ENCODE measurements around the gene HSF5. TPM values are rescaled to one million over a fixed set of nuclear protein-coding genes. Genes with fewer than 3 reads are reported as not detected.

HSF5 gene
- polyA plus RNA-seq, 3 donors, result 0.07 TPM; not detected in 2

GRCh38 chr17:58493506-58493905, 5.3 kb upstream of the HSF5 start:
- WGBS (ENCODE audit: insufficient coverage), result no CpG with 5 or more reads among the region's 4 CpGs
- Histone ChIP-seq H3K27me3 (ENCODE audit: control insufficient read depth in 2 of 2, insufficient read depth in 2 of 2, low read length in 2 of 2) (no peaks in the 10 kb centered on the region), H2AFZ (ENCODE audit: insufficient read depth, low read depth, low read length, poor library complexity, severe bottlenecking) (no peak overlapping the region), H3K9me3 (replicated peaks in 1 of 2; ENCODE audit: control insufficient read depth in 1 of 2, insufficient read depth in 1 of 2, low read length in 2 of 2) (no peaks in the 10 kb centered on the region), H4K20me1 (ENCODE audit: insufficient read depth, low read length) (peaks cover 12% of the 10 kb centered on the region), H3K27ac (ENCODE audit: low read depth in 1 of 2, low read length in 2 of 2) (no peak overlapping the region), H3K4me3 (replicated peaks in 1 of 3; ENCODE audit: low read depth in 2 of 3, low read length in 3 of 3) (no peak overlapping the region), H3K79me2 (ENCODE audit: insufficient read depth, low read length) (no peaks in the 10 kb centered on the region), H3K9ac (ENCODE audit: insufficient read depth, low read length, poor library complexity, severe bottlenecking) (peak overlapping the region; percentile 19), H3K4me1 (ENCODE audit: control insufficient read depth in 1 of 2, insufficient read depth in 2 of 2, low read length in 2 of 2) (peaks cover 0 to 5% of the 10 kb centered on the region in 2 donors), H3K36me3 (replicated peaks in 1 of 2; ENCODE audit: control insufficient read depth in 1 of 2, insufficient read depth in 2 of 2, low read length in 2 of 2) (peaks cover 88 to 98% of the 10 kb centered on the region in 2 donors), H3K4me2 (replicated peaks; ENCODE audit: extremely low read depth, low read length, poor library complexity, severe bottlenecking) (no peak overlapping the region)
- Mint-ChIP-seq H3K27me3 (ENCODE audit: low read depth in 3 of 3) (peaks cover under 1 to 3% (median 2%) of the 10 kb centered on the region in 3 donors), H3K36me3 (peaks cover 89 to 99% of the 10 kb centered on the region in 2 donors), H3K4me1 (peaks cover 11% of the 10 kb centered on the region), H3K9me3 (peaks cover 0 to 4% (median 1%) of the 10 kb centered on the region in 7 donors), H3K4me3 (no peak overlapping the region), H3K27ac (no peak overlapping the region)
- no peak for TF ChIP-seq CTCF (IDR thresholded peaks at IDR 0.05)
- intact Hi-C loops (cut with micrococcal nuclease), result no loop called here
- DNase-seq, result no peak

GRCh38 chr17:58492238-58493121, 4.3 kb upstream of the HSF5 start:
- Mint-ChIP-seq H3K4me3 (no peak overlapping the region), H3K27me3 (ENCODE audit: low read depth in 3 of 3) (peaks cover 3 to 5% (median 3%) of the 10 kb centered on the region in 3 donors), H3K4me1 (peaks cover 11% of the 10 kb centered on the region), H3K9me3 (peaks cover 0 to 4% (median 3%) of the 10 kb centered on the region in 7 donors), H3K27ac (no peak overlapping the region), H3K36me3 (peaks cover 82 to 90% of the 10 kb centered on the region in 2 donors)
- H3K9me3 ChIP-seq (replicated peaks in 1 of 2; ENCODE audit: control insufficient read depth in 1 of 2, insufficient read depth in 1 of 2, low read length in 2 of 2), result no peaks in the 10 kb centered on the region
- H3K36me3 ChIP-seq (replicated peaks in 1 of 2; ENCODE audit: control insufficient read depth in 1 of 2, insufficient read depth in 2 of 2, low read length in 2 of 2), result peaks cover 80 to 91% of the 10 kb centered on the region in 2 donors
- no peak for TF ChIP-seq CTCF (IDR thresholded peaks at IDR 0.05)
- DNase-seq, result no peak
- no peak overlapping the region for H3K27ac ChIP-seq (ENCODE audit: low read depth in 1 of 2, low read length in 2 of 2)
- peaks cover 7 to 8% of the 10 kb centered on the region in 2 donors for H3K4me1 ChIP-seq (ENCODE audit: control insufficient read depth in 1 of 2, insufficient read depth in 2 of 2, low read length in 2 of 2)
- H3K9ac ChIP-seq (ENCODE audit: insufficient read depth, low read length, poor library complexity, severe bottlenecking), result no peak overlapping the region
- no peaks in the 10 kb centered on the region for H3K79me2 ChIP-seq (ENCODE audit: insufficient read depth, low read length)
- no peak overlapping the region for H3K4me2 ChIP-seq (replicated peaks; ENCODE audit: extremely low read depth, low read length, poor library complexity, severe bottlenecking)
- H3K27me3 ChIP-seq (ENCODE audit: control insufficient read depth in 2 of 2, insufficient read depth in 2 of 2, low read length in 2 of 2), result no peaks in the 10 kb centered on the region
- peaks cover 5% of the 10 kb centered on the region for H4K20me1 ChIP-seq (ENCODE audit: insufficient read depth, low read length)
- no peak overlapping the region for H2AFZ ChIP-seq (ENCODE audit: insufficient read depth, low read depth, low read length, poor library complexity, severe bottlenecking)
- 95% methylated on average over 7 of the region's 11 CpGs for WGBS (ENCODE audit: insufficient coverage)
- no peak overlapping the region for H3K4me3 ChIP-seq (replicated peaks in 1 of 3; ENCODE audit: low read depth in 2 of 3, low read length in 3 of 3)
- intact Hi-C loops (cut with micrococcal nuclease), result no loop called here

All from CD14-positive monocyte (primary cell).